ENCODE measurements around the gene HOXB8. TPM values are rescaled to one million over a fixed set of nuclear protein-coding genes. Genes with fewer than 3 reads are reported as not detected.

Gene HOXB8
- total RNA-seq, 2 donors from 2014 or later: 0.09 to 0.97 TPM

DNA sequence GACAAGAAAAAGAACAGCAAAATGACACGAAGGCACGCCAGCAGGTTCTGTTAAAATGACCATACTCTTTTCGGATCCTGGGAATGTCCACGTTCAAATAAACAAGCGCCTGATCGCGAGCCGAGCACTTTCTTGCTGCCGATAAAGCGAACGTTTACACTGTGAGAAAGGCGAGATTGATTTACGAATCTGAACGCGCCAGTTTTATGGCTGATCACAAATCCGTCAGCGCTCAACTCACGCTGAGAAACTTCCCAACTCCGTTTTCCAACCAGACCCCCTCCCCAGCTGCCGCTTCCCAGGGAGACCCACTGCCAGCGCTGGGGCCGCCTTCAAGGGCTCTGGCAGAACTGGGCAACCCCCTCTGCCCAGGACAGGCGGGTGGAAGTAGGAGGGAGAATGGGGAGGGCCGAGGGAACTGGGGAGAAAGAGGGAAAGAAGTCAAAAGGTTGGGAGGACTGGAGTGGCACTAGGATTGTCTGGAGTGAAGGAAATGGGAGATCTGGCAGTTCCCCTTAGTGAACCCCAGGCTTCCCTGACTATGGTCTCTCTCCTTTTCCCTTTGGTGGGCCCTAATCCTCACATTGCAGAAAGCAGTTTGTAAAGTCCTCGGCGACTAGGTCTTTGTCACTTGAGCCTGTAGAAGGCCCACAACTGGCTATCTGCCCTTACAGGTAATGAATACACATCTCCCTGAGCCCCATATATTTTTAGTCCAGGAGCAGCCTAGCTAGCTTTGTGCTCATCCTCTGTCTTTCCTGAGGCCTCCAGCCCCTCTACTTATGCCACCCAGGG, 43.9 kb downstream of the HOXB8 start:
- no peaks in the 10 kb centered on the region for H3K36me3 ChIP-seq
- H3K9me3 ChIP-seq: no peaks in the 10 kb centered on the region
- H3K27ac ChIP-seq: no peak overlapping the region
- peaks cover 25% of the 10 kb centered on the region for H3K27me3 ChIP-seq (replicated peaks; ENCODE audit: insufficient read depth)
- no peak overlapping the region for H3K4me3 ChIP-seq
- intact Hi-C loops (cut with DNase I): no loop called here
- H3K4me1 ChIP-seq (replicated peaks): no peaks in the 10 kb centered on the region
- TF ChIP-seq CTCF (IDR thresholded peaks at IDR 0.05): no peak
- no peak for TF ChIP-seq POLR2AphosphoS5 (IDR thresholded peaks at IDR 0.05)
- TF ChIP-seq POLR2A (IDR thresholded peaks at IDR 0.05): no peak
- 43% methylated on average over 26 of the region's 26 CpGs for WGBS
- DNase-seq (ENCODE audit: low spot score): no peak

- 38% methylated on average over 19 of the region's 19 CpGs for WGBS
- Histone ChIP-seq H3K27me3 (replicated peaks; ENCODE audit: insufficient read depth) (peaks cover 18% of the 10 kb centered on the region), H3K9me3 (no peaks in the 10 kb centered on the region), H3K27ac (no peak overlapping the region), H3K4me3 (no peak overlapping the region), H3K36me3 (no peaks in the 10 kb centered on the region), H3K4me1 (replicated peaks) (no peaks in the 10 kb centered on the region)
- DNase-seq (ENCODE audit: low spot score): no peak
- intact Hi-C loops (cut with DNase I): no loop called here
- TF ChIP-seq POLR2A (IDR thresholded peaks at IDR 0.05) (no peak), CTCF (IDR thresholded peaks at IDR 0.05) (no peak), POLR2AphosphoS5 (IDR thresholded peaks at IDR 0.05) (no peak)
These were observed 44.6 kb downstream of the HOXB8 start for GRCh38 chr17:48570325-48571023.

DNA sequence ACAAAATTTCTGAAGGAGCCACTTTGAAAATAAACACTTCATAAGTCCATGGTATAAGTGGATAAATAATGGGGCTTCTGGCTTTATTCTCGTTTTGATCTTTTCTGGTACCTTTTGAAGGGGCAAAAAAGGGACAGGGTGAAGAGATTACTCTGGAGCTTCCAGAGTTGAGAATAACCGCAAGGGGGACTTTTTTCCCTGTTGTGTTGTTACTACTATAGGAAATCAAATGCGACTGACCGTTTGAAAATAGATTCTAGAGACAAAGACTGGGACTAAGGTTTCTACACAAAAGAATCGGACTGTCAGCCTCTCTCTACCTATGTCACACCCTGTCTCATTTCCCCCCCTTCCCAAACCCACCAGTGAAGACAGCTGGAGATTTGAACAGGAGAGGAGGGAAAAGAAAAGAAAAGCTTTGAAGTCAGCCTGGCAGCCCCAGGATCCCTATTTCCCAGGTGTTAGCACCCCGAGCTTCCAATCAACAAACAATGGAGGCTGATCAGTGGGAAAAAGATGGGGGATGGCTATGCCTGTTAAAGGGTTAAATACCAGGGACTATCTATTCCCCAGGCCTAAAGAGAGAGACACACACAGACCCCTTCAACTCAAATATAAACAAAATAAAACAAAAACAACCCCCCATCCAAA, 45.3 kb downstream of the HOXB8 start:
- 56% methylated on average over 6 of the region's 6 CpGs for WGBS
- no peak for DNase-seq (ENCODE audit: low spot score)
- H3K36me3 ChIP-seq: no peaks in the 10 kb centered on the region
- H3K4me1 ChIP-seq (replicated peaks): no peaks in the 10 kb centered on the region
- peaks cover 13% of the 10 kb centered on the region for H3K27me3 ChIP-seq (replicated peaks; ENCODE audit: insufficient read depth)
- intact Hi-C loops (cut with DNase I): no loop called here
- H3K27ac ChIP-seq: no peak overlapping the region
- H3K4me3 ChIP-seq: no peak overlapping the region
- TF ChIP-seq POLR2A (IDR thresholded peaks at IDR 0.05): no peak
- TF ChIP-seq POLR2AphosphoS5 (IDR thresholded peaks at IDR 0.05): no peak
- TF ChIP-seq CTCF (IDR thresholded peaks at IDR 0.05): no peak
- no peaks in the 10 kb centered on the region for H3K9me3 ChIP-seq

DNA sequence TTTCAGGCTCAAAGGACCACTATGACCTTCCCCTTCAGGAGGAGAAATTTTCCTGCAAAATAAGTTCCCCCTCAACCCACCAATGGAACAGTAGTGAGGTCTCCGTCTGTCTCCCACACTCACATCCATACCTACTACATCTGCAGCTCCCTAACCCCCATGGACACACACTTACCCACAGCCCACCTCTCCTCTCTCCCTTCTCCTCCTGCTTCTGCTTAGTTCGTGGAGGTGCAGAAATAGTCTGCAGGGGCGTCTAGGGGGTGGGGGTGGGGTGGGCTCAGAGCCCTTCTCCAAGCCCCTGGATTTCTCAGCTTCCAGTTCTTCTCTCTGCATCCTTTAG, 45.9 kb downstream of the HOXB8 start:
- no peaks in the 10 kb centered on the region for H3K9me3 ChIP-seq
- H3K4me3 ChIP-seq: no peak overlapping the region
- H3K27ac ChIP-seq: no peak overlapping the region
- intact Hi-C loops (cut with DNase I): no loop called here
- 57% methylated on average over 3 of the region's 3 CpGs for WGBS
- no peak for TF ChIP-seq POLR2A (IDR thresholded peaks at IDR 0.05)
- TF ChIP-seq CTCF (IDR thresholded peaks at IDR 0.05): no peak
- no peak for TF ChIP-seq POLR2AphosphoS5 (IDR thresholded peaks at IDR 0.05)
- H3K36me3 ChIP-seq: no peaks in the 10 kb centered on the region
- DNase-seq (ENCODE audit: low spot score): no peak
- H3K4me1 ChIP-seq (replicated peaks): no peaks in the 10 kb centered on the region
- peaks cover 8% of the 10 kb centered on the region for H3K27me3 ChIP-seq (replicated peaks; ENCODE audit: insufficient read depth)

Data from prostate gland (tissue), 2 donors.